ENCODE measurements around the gene AQP10.
"Not testable (repeated sequence)": the region's sequence is repeated elsewhere in the genome, so short reads cannot be mapped to it uniquely, and the experiment has no call there.

The AQP10 gene, protein sequence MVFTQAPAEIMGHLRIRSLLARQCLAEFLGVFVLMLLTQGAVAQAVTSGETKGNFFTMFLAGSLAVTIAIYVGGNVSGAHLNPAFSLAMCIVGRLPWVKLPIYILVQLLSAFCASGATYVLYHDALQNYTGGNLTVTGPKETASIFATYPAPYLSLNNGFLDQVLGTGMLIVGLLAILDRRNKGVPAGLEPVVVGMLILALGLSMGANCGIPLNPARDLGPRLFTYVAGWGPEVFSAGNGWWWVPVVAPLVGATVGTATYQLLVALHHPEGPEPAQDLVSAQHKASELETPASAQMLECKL

DNA sequence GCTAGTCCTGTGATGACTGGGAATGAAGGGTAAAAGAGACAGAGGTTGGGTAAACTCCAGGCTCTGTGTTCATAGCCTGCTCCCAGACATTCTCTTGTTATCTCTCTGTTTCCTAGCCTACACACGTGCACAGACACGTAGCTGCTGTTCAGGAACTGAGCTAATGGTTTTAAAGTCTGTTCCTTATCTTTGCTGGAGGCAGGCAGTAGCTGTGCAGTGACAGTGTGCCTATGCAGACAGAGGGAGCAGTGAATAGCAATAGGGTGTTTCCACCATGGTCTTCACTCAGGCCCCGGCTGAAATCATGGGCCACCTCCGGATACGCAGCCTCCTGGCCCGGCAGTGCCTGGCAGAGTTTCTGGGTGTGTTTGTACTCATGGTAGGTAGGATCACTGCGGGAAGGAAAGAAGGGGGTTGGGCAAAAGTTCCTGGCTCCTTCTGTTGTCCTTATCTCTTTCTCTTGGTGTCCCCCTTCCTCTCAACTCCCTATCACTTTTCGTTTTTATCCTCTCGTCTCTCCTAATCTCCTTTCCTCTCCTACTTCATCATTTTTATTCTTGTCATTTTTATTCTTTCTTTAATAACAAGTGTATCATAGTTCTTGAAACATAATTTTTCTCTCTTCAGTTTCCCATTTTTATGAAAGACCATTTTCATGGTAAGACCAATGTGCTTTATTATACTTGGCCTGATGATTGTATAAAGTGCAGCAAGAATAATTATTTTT, at the start of gene AQP10:
AQP10 (plus strand) TSS at position 212 of the 727 bp plus-strand sequence; CDS start at position 275, 63 bp downstream.
- in situ Hi-C loops (cut with MboI; ENCODE audit: low sequenced_read_pairs): no loop called here

DNA sequence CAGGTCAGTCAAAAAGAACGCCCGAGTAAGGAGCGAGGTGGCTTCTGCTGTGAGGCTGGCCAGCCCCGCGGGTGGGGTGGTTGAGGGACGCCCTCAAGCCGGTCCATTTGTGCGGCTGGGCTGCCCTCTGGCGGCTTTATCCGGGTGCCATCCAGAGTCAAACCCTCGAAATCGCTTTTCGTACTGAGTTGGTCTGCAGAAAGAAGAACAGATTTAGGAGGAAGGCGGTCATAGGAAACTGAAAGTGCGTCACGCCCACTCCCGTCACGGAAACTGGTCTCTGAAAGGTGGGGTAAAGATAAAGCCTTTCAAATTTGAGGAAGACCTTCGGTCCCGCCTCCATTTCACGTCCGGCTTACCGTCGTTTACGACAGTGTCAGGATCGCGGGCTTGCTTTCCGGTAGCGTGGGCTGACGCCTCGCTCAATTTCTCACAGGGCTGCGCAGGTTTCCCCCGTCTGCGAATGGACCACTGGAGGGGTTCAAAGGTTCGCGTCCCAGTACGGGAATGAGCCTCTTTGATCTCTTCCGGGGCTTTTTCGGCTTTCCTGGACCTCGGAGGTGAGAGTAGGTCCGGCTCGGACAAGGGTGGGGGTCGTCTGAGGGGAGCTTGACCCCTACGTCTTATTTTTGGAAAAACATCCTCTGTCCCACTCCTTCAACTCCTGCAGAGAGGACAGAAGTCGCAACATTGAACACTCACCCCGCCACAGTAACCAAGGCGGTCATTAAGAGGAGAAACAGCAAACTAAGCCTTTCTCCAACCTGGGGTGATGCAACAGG, 48.5 kb upstream of the AQP10 start, which contains the start of gene HAX1:
HAX1 (plus strand) TSS at position 413 of the 782 bp plus-strand sequence; CDS start at position 508, 95 bp downstream.
- in situ Hi-C loops (cut with MboI; ENCODE audit: low sequenced_read_pairs): no loop called here

DNA sequence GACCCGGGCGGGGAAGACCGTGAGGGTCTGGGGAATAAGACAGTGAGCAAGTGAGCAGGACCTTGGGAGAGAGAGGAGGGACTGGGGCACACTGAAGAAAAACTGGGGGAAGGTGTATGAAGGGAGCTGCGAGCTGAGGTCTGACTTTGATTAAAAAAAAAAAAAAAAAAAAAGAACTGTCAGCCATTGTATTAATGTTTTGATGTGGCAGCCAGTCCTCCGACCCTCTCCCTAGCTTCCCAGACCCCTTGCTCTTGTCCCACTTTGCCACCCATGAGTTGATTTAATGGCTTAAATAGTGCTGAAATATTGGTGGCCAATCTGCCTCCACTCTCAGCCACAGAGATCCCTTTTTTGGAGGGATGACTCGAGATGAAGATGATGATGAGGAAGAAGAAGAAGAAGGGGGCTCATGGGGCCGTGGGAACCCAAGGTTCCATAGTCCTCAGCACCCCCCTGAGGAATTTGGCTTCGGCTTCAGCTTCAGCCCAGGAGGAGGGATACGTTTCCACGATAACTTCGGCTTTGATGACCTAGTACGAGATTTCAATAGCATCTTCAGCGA, 47.8 kb upstream of the AQP10 start:
- in situ Hi-C loops (cut with MboI; ENCODE audit: low sequenced_read_pairs): no loop called here

DNA sequence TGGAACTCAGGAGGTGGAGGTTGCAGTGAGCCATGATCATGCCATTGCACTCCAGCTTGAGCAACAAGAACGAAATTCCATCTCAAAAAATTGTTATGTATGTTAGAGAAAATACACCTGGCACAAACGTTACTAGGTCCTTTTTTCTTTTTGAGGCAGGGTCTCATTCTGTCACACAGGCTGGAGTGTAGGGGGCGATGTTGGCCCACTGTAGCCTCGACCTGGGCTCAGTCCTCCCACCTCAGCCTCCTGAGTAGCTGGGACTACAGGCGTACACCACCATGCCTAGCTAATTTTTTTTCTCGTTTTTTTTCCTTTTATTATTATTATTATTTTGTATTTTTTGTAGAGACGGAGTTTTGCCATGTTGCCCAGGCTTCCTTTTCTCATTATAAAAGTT, 44.1 kb upstream of the AQP10 start:
- in situ Hi-C loops (cut with MboI; ENCODE audit: low sequenced_read_pairs): no loop called here

DNA sequence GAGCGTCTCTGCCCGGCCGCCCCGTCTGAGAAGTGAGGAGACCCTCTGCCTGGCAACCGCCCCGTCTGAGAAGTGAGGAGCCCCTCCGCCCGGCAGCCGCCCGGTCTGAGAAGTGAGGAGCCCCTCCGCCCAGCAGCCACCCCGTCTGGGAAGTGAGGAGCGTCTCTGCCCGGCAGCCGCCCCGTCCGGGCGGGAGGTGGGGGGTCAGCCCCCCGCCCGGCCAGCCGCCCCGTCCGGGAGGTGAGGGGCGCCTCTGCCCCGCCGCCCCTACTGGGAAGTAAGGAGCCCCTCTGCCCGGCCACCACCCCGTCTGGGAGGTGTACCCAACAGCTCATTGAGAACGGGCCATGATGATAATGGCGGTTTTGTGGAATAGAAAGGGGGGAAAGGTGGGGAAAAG, 33.3 kb upstream of the AQP10 start:
- in situ Hi-C loops (cut with MboI; ENCODE audit: low sequenced_read_pairs): not testable (repeated sequence)

DNA sequence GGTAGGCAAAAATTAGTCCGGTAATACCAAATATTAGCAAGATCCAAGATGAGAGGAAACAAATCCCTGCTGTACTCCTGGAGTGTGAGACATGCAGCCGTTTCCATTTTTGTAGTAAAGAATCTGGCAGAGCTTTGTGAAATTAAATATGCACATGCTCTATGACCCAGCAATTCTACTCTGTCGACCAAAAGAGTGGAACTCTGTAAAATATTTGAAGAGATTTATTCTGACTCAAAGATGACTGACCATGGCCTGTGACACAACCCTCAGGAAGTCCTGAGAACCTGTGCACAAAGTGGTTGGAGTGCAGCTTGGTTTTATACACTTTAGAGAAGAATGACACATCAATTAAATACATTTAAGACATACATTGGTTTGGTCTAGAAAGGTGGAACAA, 32.2 kb upstream of the AQP10 start:
- in situ Hi-C loops (cut with MboI; ENCODE audit: low sequenced_read_pairs): no loop called here

DNA sequence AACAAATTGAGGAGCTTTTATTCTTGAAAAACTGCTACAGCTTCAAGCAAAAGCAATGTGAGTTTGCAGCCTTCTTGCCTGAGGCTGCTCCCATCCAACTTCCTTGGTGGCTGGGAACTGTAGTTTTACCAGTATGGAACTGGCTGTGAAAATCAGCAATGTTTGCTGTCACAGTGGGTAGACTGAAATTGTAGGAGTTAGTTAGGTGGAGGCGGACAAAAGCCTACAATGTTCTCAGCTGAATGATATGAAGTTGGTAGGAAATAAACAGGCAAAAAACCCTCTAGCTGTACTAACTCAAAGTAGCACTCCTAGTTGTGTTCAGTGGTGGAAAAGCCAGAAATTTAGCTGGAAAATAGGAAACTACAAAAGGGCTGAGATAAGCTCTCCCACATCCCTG, 30.0 kb upstream of the AQP10 start:
- in situ Hi-C loops (cut with MboI; ENCODE audit: low sequenced_read_pairs): no loop called here

DNA sequence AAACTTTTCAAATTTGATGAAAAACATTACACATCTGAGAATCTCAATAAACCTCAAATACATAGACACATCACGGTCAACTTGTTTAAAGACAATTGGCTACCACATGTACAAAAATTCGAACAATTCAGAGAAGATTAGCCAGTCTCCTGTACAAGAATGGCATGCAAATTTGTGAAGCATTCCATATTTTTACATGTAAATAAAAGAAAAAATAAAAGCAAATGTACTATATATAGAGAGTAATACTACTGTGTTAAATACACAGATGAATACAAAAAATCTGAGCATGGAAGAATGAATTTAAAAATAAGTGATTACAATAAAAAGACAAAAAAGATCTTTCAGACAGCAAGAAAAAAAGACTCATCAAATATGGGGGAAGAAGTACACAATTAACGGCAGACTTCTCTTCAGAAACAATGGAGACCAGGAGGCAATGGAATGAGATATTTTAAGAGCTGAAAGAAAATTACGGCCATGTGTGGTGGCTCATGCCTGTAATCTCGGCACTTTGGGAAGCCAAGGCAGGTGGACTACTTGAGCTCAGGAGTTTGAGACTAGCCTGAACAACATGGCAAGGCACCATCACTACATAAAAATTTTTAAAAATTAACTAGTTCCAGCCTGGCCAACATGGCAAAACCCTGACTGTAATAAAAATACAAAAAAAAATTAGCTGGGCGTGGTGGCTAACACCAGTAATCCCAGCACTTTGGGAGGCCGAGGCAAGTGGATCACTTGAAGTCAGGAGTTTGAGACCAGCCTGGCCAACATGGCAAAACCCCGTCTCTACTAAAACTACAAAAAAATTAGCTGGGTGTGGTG, 25.3 kb upstream of the AQP10 start:
- in situ Hi-C loops (cut with MboI; ENCODE audit: low sequenced_read_pairs): no loop called here

DNA sequence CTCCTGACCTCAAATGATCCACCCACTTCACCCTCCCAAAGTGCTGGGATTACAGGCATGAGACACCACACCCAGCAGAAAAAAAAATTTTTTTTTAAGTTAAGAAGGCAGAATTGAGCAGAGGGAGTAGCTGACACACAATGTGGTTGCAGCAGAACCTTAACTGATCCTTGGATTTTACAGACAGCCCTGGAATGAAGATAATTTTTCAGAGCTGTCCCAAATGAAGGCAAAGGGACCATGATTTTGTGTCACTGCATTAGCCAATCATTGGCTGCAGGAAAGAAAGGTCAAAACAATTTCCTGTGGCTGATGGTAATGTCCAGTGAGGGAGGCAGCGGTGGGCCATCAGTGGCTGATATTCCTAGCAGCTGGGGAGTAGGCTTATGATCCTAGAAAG, 19.3 kb upstream of the AQP10 start:
- in situ Hi-C loops (cut with MboI; ENCODE audit: low sequenced_read_pairs): no loop called here

DNA sequence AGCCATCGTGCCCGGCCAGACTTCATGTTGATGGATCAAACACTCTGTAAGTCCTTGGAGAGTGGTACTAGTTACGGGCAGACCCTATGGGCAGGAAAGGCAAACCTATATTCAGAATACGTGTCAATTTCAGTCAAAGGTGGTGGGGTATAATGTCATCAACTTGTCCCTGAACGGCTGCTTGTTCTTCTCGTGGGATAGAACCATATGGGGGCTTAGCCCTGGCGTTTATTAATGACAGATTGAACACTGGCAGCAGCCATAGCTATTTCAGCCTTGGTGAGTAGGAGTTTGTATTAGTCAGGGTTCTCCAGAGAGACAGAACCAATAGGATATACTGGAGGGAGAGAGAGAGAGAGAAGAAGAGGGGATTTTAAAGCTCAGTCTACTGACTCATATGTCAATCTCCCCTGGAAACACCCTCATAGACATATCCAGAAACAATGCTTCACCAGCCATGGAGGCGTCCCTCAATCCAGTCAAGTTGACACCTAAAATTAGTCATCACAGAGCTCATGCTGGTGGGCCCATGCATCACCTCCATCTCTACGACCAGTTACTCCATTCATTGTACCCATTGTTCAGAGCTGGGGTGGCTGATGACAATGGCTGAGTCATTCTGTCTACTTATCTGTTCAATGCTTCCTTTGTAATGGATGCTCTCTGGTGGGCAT, 16.1 kb upstream of the AQP10 start:
- in situ Hi-C loops (cut with MboI; ENCODE audit: low sequenced_read_pairs): no loop called here

DNA sequence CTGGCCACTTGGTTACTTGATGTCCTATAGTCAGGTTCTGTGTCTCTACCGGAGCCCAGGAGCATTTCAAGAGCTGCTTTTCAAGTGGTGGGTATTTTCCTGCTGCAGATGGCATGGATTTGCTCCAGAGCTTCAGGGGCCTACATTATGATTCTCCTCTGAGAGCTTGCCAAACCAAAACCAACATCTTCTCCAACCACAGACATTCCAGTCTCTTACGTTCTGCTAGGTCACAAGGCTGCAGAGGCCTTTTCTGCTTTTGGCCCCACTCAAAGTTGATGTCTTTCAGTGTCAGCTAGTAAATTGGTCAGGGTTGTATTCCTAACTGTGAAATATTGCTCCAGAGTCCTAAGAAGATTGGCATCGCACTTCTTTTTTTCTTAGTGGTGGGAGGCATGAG, 14.7 kb upstream of the AQP10 start:
- in situ Hi-C loops (cut with MboI; ENCODE audit: low sequenced_read_pairs): no loop called here

DNA sequence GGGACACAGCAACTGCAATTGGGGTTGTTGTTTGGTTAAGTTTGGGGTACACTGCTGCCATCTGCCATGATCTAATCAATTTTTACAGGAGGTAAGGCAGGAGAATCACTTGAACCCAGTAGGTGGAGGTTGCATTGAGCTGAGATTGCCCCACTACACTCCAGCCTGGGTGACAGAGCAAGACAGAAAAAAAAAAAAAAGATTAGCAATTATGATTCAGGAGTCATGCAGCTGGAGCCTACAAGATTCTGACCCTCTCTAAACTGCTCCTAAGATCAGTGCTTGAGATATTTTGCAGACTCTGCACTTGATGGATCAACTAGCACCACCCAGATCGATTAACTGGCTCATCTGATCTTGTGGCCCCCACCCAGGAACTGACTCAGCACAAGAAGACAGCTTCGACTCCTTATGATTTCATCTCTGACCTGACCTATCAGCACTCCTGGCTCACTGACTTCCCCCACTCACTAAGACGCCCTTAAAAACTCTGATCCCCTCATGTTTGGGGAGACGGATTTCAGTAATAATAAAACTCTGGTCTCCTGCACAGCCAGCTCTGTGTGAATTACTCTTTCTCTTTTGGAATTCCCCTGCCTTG, 13.1 kb upstream of the AQP10 start:
- in situ Hi-C loops (cut with MboI; ENCODE audit: low sequenced_read_pairs): not testable (repeated sequence)

DNA sequence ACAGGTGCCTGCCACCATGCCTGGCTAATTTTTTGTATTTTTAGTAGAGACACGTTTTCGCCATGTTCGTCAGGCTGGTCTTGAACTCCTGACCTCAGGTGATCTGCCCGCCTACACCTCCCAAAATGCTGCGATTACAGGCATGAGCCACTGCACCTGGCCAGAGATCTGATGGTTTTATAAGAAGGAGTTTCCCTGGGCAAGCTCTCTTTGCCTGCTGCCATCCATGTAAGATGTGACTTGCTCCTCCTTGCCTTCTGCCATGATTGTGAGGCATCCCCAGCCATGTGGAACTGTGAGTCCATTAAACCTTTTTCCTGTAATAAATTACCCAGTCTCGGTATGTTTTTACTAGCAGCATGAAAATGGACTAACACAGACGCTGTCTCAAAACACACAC, 11.8 kb upstream of the AQP10 start:
- in situ Hi-C loops (cut with MboI; ENCODE audit: low sequenced_read_pairs): not testable (repeated sequence)

DNA sequence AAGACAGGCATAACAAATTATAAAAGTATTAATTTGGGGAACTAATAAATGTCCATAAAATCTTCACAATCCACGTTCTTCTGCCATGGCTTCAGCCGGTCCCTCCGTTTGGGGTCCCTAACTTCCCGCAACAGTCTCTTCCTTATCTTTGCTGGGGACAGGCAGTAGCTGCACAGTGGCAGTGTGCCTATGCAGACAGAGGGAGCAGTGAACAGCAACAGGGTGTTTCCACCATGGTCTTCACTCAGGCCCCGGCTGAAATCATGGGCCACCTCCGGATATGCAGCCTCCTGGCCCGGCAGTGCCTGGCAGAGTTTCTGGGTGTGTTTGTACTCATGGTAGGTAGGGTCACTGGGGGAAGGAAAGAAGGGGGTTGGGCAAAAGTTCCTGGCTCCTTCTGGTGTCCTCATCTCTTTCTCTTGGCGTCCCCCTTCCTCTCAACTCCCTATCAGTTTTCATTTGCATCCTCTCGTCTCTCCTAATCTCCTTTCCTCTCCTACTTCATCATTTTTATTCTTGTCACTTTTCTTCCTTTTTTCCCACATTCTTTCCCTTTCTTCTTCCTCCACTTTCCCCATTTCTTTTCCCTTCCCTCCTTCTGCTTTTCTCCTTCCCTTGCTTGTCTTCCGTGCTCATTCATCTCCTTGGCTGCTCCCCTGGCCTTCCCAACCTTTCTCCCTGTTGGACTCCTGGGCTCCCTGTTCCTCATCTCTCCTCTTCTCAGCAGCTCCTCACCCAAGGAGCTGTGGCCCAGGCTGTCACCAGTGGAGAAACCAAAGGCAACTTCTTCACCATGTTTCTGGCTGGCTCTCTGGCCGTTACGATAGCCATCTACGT, 8.4 kb upstream of the AQP10 start:
- in situ Hi-C loops (cut with MboI; ENCODE audit: low sequenced_read_pairs): not testable (repeated sequence)

DNA sequence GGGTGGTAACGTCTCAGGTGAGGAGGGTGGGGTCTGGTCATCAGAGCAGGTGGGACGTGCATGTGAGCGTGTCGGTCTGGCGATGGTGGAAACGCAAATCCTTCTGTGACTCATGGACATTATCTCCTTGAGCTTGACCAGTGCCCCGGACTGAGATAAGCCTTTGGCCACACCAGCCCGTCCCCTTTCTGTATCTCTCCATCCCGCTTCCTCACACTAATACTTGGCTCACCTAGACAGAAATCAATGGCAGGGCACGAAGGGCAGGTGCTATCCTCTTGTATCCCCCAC, 7.9 kb upstream of the AQP10 start:
- in situ Hi-C loops (cut with MboI; ENCODE audit: low sequenced_read_pairs): no loop called here

DNA sequence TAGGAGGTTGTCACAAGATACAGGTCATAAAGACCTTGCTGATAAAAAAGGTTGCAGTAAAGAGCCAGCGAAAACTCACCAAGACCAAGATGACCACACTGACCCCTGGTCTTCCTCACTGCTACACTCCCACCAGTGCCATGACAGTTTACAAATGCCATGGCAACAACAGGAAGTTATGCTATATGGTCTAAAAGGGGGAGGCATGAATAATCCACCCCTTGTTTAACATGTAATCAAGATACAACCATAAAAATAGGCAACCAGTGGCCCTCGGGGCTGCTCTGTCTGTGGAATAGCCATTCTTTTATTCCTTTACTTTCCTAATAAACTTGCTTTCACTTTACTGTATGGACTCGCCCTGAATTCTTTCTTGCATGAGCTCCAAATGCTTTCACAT, 6.7 kb upstream of the AQP10 start:
- in situ Hi-C loops (cut with MboI; ENCODE audit: low sequenced_read_pairs): not testable (repeated sequence)

DNA sequence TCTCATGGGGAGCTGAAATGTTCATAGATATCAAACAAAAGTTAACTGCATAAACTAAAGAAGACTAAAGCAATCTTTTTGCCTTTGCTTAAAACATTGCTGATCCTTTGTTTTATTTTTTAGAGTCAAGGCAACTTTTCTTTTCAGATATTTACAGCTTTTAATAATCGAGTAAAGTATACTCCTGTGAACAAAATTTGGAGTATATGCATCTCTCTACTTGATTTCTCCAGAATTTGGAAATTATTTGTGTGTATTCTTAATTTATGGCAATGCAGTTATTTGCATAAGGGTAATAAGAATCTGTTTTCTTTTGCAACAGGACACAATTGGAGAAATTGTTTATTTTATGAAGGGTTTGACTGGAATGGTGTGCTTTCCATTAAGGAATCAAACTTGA, 4.2 kb upstream of the AQP10 start:
- in situ Hi-C loops (cut with MboI; ENCODE audit: low sequenced_read_pairs): no loop called here

DNA sequence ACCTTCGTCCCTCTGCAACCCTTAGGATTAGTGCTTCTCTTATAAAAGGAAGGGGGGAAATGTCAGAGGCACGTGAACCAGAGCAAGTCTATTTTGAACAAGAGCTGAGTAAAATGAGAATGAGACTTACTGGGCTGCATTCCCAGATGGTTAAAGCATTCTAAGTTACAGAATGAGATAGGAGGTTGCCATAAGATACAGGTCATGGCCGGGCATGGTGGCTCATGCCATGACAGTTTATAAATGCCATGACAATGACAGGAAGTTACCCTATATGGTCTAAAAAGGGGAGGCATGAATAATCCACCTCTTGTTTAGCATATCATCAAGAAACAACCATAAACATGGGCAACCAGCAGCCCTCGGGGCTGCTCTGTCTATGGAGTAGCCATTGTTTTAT, 2.5 kb upstream of the AQP10 start:
- in situ Hi-C loops (cut with MboI; ENCODE audit: low sequenced_read_pairs): no loop called here

DNA sequence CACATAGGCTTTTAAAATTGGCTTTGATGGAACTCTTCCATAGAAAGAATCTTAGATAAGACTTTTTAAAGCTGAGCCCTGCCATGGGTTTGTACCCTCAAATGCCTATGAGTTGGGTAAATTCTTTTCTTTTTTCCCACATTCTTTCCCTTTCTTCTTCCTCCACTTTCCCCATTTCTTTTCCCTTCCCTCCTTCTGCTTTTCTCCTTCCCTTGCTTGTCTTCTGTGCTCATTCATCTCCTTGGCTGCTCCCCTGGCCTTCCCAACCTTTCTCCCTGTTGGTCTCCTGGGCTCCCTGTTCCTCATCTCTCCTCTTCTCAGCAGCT, 679 bp downstream of the AQP10 start:
- in situ Hi-C loops (cut with MboI; ENCODE audit: low sequenced_read_pairs): not testable (repeated sequence)

Measured in HL-60/S4 treated with retinoic acid at 250 ng/mL for 4 days and 3 days (cell line).